Neural cell (in vitro differentiated cells): ENCODE measurements around the gene IQSEC1. TPM values are rescaled to one million over a fixed set of nuclear protein-coding genes. Genes with fewer than 3 reads are reported as not detected.

Experiments used
- H2AFZ ChIP-seq: fragments of 200-600, 300-800 bp; sonication (generic), shearing (Covaris generic); 2 replicates; pipeline ENCODE4 v1.6.0; 2014; ENCODE audit warnings: low read depth, mild to moderate bottlenecking, antibody characterized with exemption, low read length, moderate library complexity
- H3F3A ChIP-seq: fragments of 200-600 bp; shearing (Covaris generic); 2 replicates; pipeline ENCODE4 v1.6.1; 2016; ENCODE audit warnings: mild to moderate bottlenecking, moderate library complexity, mixed read lengths, antibody characterized with exemption, low read length; ENCODE audit not compliant: insufficient read depth, poor library complexity, severe bottlenecking
- H3K27ac ChIP-seq: fragments of 200-600, 300-800 bp; sonication (generic), shearing (Covaris generic); 2 replicates; pipeline ENCODE4 v1.5.1; 2014; ENCODE audit warnings: mild to moderate bottlenecking, low read length, moderate library complexity
- H3K27me3 ChIP-seq: fragments of 300-800, 200-600 bp; sonication (generic), shearing (Covaris generic); 2 replicates; pipeline ENCODE4 v1.6.0; 2014; ENCODE audit warnings: mild to moderate bottlenecking, low read depth, low read length, moderate library complexity; ENCODE audit not compliant: insufficient read depth
- H3K36me3 ChIP-seq: fragments of 300-800, 200-600 bp; sonication (generic), shearing (Covaris generic); 2 replicates; pipeline ENCODE4 v1.5.1; 2014; ENCODE audit warnings: mild to moderate bottlenecking, antibody characterized with exemption, low read length, moderate library complexity; ENCODE audit not compliant: insufficient read depth
- H3K4me2 ChIP-seq: fragments of 300-800, 200-600 bp; sonication (generic), shearing (Covaris generic); 2 replicates; pipeline ENCODE4 v1.6.0; 2014; ENCODE audit warnings: mild to moderate bottlenecking, low read length
- H3K4me3 ChIP-seq: fragments of 300-800, 200-600 bp; sonication (generic), shearing (Covaris generic); 2 replicates; pipeline ENCODE4 v1.5.1; 2014; ENCODE audit warnings: mild to moderate bottlenecking, low read length, moderate library complexity
- H3K79me2 ChIP-seq: fragments of 200-600 bp; shearing (Covaris generic); replicated peaks from 2 replicates; pipeline ENCODE4 v1.6.0; 2014; ENCODE audit warnings: mild to moderate bottlenecking, low read length, moderate library complexity; ENCODE audit not compliant: insufficient read depth
- H3K9ac ChIP-seq: fragments of 300-800, 200-600 bp; sonication (generic), shearing (Covaris generic); 2 replicates; pipeline ENCODE4 v1.6.1; 2016; ENCODE audit warnings: mild to moderate bottlenecking, low read length, mixed read lengths
- H3K9me2 ChIP-seq: fragments of 200-600 bp; shearing (Covaris generic); 2 replicates; pipeline ENCODE4 v1.6.1; 2016; ENCODE audit warnings: mild to moderate bottlenecking, low read length, mixed read lengths; ENCODE audit not compliant: insufficient read depth
- H3K9me3 ChIP-seq: fragments of 200-600, 300-800 bp; sonication (generic), shearing (Covaris generic); 2 replicates; pipeline ENCODE4 v1.6.1; 2016; ENCODE audit warnings: mild to moderate bottlenecking, mixed run types, low read length, moderate library complexity, mixed read lengths
- H4K20me1 ChIP-seq: fragments of 200-600 bp; shearing (Covaris generic); 2 replicates; pipeline ENCODE4 v1.6.1; 2016; ENCODE audit warnings: mild to moderate bottlenecking, mixed run types; ENCODE audit not compliant: insufficient read depth
- EP300 ChIP-seq: fragments of 450-650 bp; conservative IDR thresholded peaks from 2 replicates; pipeline ENCODE4 v1.6.1; 2014; ENCODE audit warnings: antibody characterized with exemption, mild to moderate bottlenecking, moderate library complexity; ENCODE audit not compliant: poor library complexity, severe bottlenecking
- EZH2 ChIP-seq: fragments of 200-600, 300-800 bp; shearing (Covaris generic), sonication (generic); IDR thresholded peaks from 2 replicates; pipeline ENCODE4 v1.6.1; 2014; ENCODE audit warnings: antibody characterized with exemption, low read length, borderline replicate concordance, mild to moderate bottlenecking; ENCODE audit not compliant: insufficient read depth, poor library complexity, severe bottlenecking
- MXI1 ChIP-seq: fragments of 450-650 bp; conservative IDR thresholded peaks from 2 replicates; pipeline ENCODE4 v1.6.1; 2014; ENCODE audit warnings: antibody characterized with exemption, mild to moderate bottlenecking; ENCODE audit not compliant: poor library complexity, severe bottlenecking
- POLR2AphosphoS5 ChIP-seq: IDR thresholded peaks from 2 replicates; pipeline ENCODE4 v1.6.1; 2012
- RAD21 ChIP-seq: fragments of 450-650 bp; conservative IDR thresholded peaks from 2 replicates; pipeline ENCODE4 v1.6.1; 2014; ENCODE audit warnings: antibody characterized with exemption, mild to moderate bottlenecking, moderate library complexity
- REST ChIP-seq: IDR thresholded peaks from 2 replicates; pipeline ENCODE4 v1.6.1; 2012; ENCODE audit warnings: borderline replicate concordance
- SMC3 ChIP-seq: fragments of 450-650 bp; conservative IDR thresholded peaks from 2 replicates; pipeline ENCODE4 v1.6.1; 2014; ENCODE audit warnings: antibody characterized with exemption, mild to moderate bottlenecking, moderate library complexity; ENCODE audit not compliant: poor library complexity
- TAF1 ChIP-seq: IDR thresholded peaks from 2 replicates; pipeline ENCODE4 v1.6.1; 2012; ENCODE audit warnings: low read depth
- polyA plus RNA-seq: library from polyadenylated mRNA; depleted of rRNA; stranded (reverse); fragments of >200 nt; gene quantifications from 2 replicates; pipeline ENCODE4 v1.2.3, GENCODE V29; 2014
- TF ChIP-seq, protein P1 (sequence below): fragments of 450-650 bp; IDR thresholded peaks from 2 replicates; pipeline ENCODE4 v1.5.1; 2014; ENCODE audit warnings: antibody characterized with exemption, mild to moderate bottlenecking, moderate library complexity; ENCODE audit not compliant: poor library complexity, severe bottlenecking

IQSEC1 gene
- polyA plus RNA-seq, 1 donor from 2014 or later: 6.0 TPM

- no peaks in the 10 kb centered on the region for H3K9me2 ChIP-seq
- H3K9ac ChIP-seq: no peak overlapping the region
- H4K20me1 ChIP-seq: no peaks in the 10 kb centered on the region
- no peaks in the 10 kb centered on the region for H3F3A ChIP-seq
- no peaks in the 10 kb centered on the region for H3K79me2 ChIP-seq
- H3K36me3 ChIP-seq: no peaks in the 10 kb centered on the region
- no peak overlapping the region for H3K4me3 ChIP-seq
- H3K4me2 ChIP-seq: no peak overlapping the region
- H3K9me3 ChIP-seq: no peaks in the 10 kb centered on the region
- TF ChIP-seq EZH2 (no peak), POLR2AphosphoS5 (no peak), EP300 (no peak), MXI1 (no peak), REST (no peak), SMC3 (no peak)
- no peak overlapping the region for H3K27ac ChIP-seq
- H3K27me3 ChIP-seq: no peaks in the 10 kb centered on the region
- no peak overlapping the region for H2AFZ ChIP-seq
These were observed 14.7 kb downstream of the IQSEC1 start for GRCh38 chr3:13058346-13059120.

DNA sequence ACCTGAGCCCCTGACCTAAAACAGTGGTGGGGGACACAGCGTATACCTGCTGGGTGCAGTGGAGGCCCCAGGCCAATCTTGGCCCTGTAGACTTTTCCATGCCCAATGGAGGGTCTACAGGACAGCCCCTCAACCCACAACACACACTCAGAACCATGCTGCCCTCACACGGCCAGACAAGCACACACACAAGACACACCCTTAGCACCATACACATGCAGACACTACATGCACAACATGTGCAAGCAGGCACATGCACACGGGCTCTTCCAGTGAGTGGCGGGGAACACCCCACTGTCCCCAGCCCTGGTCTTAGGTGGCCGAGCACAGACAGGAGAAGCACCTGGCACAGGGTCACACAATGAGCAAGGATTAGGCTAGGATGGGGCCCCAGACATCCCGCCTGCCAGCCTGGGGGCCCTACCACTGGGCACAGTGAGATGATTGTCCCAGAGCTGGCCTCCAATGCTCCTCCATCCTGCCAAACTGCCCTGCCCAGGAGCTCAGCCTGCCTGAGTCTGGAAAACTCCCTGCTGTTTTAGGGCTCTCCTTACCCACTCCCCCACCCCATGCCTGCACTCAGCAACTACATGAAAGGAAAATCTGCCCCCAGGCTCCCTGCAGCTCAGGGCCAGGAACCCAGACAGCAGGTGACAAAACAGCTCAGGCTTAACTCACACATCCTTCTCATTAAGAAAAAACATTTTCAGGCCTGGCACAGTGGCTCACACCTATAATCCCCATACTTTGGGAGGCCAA lies 15.8 kb downstream of the IQSEC1 start:
- Histone ChIP-seq H3K36me3 (no peaks in the 10 kb centered on the region), H3K9ac (no peak overlapping the region), H4K20me1 (no peaks in the 10 kb centered on the region), H3F3A (no peaks in the 10 kb centered on the region), H3K4me3 (no peak overlapping the region), H2AFZ (no peak overlapping the region), H3K27me3 (no peaks in the 10 kb centered on the region), H3K27ac (no peak overlapping the region), H3K4me2 (no peak overlapping the region), H3K79me2 (no peaks in the 10 kb centered on the region), H3K9me2 (no peaks in the 10 kb centered on the region), H3K9me3 (no peaks in the 10 kb centered on the region)
- TF ChIP-seq SMC3 (no peak), RAD21 (no peak), EZH2 (no peak), EP300 (no peak), TAF1 (no peak), REST (no peak), POLR2AphosphoS5 (no peak), MXI1 (no peak)
- TF ChIP-seq, protein P1, sequence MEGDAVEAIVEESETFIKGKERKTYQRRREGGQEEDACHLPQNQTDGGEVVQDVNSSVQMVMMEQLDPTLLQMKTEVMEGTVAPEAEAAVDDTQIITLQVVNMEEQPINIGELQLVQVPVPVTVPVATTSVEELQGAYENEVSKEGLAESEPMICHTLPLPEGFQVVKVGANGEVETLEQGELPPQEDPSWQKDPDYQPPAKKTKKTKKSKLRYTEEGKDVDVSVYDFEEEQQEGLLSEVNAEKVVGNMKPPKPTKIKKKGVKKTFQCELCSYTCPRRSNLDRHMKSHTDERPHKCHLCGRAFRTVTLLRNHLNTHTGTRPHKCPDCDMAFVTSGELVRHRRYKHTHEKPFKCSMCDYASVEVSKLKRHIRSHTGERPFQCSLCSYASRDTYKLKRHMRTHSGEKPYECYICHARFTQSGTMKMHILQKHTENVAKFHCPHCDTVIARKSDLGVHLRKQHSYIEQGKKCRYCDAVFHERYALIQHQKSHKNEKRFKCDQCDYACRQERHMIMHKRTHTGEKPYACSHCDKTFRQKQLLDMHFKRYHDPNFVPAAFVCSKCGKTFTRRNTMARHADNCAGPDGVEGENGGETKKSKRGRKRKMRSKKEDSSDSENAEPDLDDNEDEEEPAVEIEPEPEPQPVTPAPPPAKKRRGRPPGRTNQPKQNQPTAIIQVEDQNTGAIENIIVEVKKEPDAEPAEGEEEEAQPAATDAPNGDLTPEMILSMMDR: no peak
